HG03175 (cell line): Measurements from ENCODE around the gene RPL3.
"Not testable (repeated sequence)": the region's sequence is repeated elsewhere in the genome, so short reads cannot be mapped to it uniquely, and the experiment has no call there.

Experiments used
- ATAC-seq: cut with Tn5 transposase; IDR thresholded peaks from one replicate; pipeline ENCODE4 v1.9.1; 2021; ENCODE audit warnings: mild to moderate bottlenecking, moderate library complexity; ENCODE audit not compliant: unreplicated experiment

The RPL3 gene

GRCh38 chr22:39319284-39320022, at the start of gene RPL3:
Gene RPL3 (minus strand): TSS chr22:39319623. CDS start chr22:39319597, 26 bp downstream.
- ATAC-seq, result peak; percentile 81

- ATAC-seq, result no peak
These were observed 49.8 kb upstream of the RPL3 start for GRCh38 chr22:39369186-39369585.

GRCh38 chr22:39368461-39368911, 49.1 kb upstream of the RPL3 start:
- ATAC-seq, result no peak

GRCh38 chr22:39367035-39367434, 47.6 kb upstream of the RPL3 start:
- ATAC-seq, result no peak

GRCh38 chr22:39365492-39365780, 46.0 kb upstream of the RPL3 start:
- no peak for ATAC-seq

GRCh38 chr22:39364714-39365491, 45.5 kb upstream of the RPL3 start:
- ATAC-seq, result no peak

- ATAC-seq, result no peak
These were observed 44.5 kb upstream of the RPL3 start for GRCh38 chr22:39363751-39364515.

GRCh38 chr22:39362932-39363331, 43.5 kb upstream of the RPL3 start:
- ATAC-seq, result no peak

- no peak for ATAC-seq
These were observed 42.8 kb upstream of the RPL3 start for GRCh38 chr22:39362271-39362670.

GRCh38 chr22:39361496-39361895, 42.1 kb upstream of the RPL3 start:
- ATAC-seq, result no peak

GRCh38 chr22:39360674-39361413, 41.4 kb upstream of the RPL3 start:
- ATAC-seq, result no peak

- no peak for ATAC-seq
These were observed 40.8 kb upstream of the RPL3 start for GRCh38 chr22:39360242-39360641.

- ATAC-seq, result no peak
These were observed 40.3 kb upstream of the RPL3 start for GRCh38 chr22:39359659-39360195.

GRCh38 chr22:39358197-39358596, 38.8 kb upstream of the RPL3 start:
- not testable (repeated sequence) for ATAC-seq

- not testable (repeated sequence) for ATAC-seq
These were observed 38.0 kb upstream of the RPL3 start for GRCh38 chr22:39357110-39358108.

- no peak for ATAC-seq
These were observed 37.0 kb upstream of the RPL3 start for GRCh38 chr22:39356464-39356863.

GRCh38 chr22:39355805-39356204, 36.4 kb upstream of the RPL3 start:
- not testable (repeated sequence) for ATAC-seq

GRCh38 chr22:39355080-39355479, 35.7 kb upstream of the RPL3 start:
- ATAC-seq, result no peak

GRCh38 chr22:39353346-39353745, 33.9 kb upstream of the RPL3 start:
- ATAC-seq, result no peak
